ENCODE results near the gene AP1G2. TPM values are rescaled to one million over a fixed set of nuclear protein-coding genes. Genes with fewer than 3 reads are reported as not detected.
"Not testable (repeated sequence)": the region's sequence is repeated elsewhere in the genome, so short reads cannot be mapped to it uniquely, and the experiment has no call there.

The AP1G2 gene
- total RNA-seq, 6 donors from 2014 or later, result 73.9 to 418 (median 140) TPM

- no peak for ATAC-seq (ENCODE audit: low FRiP score in 2 of 2)
- H3K36me3 ChIP-seq, result peaks cover 0 to 6% (median 0%) of the 10 kb centered on the region in 4 donors
- WGBS, 2 donors, result 76 to 77% methylated on average over 10 of the region's 10 CpGs
- no peaks in the 10 kb centered on the region for H3K9me3 ChIP-seq
- no peak overlapping the region for H3K4me3 ChIP-seq
- TF ChIP-seq EP300 (IDR thresholded peaks at IDR 0.05) (no peak), POLR2A (IDR thresholded peaks at IDR 0.05) (no peak), POLR2AphosphoS5 (IDR thresholded peaks at IDR 0.05) (no peak), CTCF (IDR thresholded peaks at IDR 0.05) (no peak)
- no peak overlapping the region for H3K27ac ChIP-seq
- no peak for DNase-seq
- H3K4me1 ChIP-seq, result no peaks in the 10 kb centered on the region
- no peaks in the 10 kb centered on the region for H3K27me3 ChIP-seq
Measured at GRCh38 chr14:23538050-23538718, 29.4 kb downstream of the AP1G2 start.

- DNase-seq (no peak), ATAC-seq (ENCODE audit: low FRiP score in 2 of 2) (no peak)
- no peak overlapping the region for H3K27ac ChIP-seq
- no peaks in the 10 kb centered on the region for H3K9me3 ChIP-seq
- H3K36me3 ChIP-seq, result peaks cover 0 to 6% (median 0%) of the 10 kb centered on the region in 4 donors
- no peak overlapping the region for H3K4me3 ChIP-seq
- no peaks in the 10 kb centered on the region for H3K4me1 ChIP-seq
- no peaks in the 10 kb centered on the region for H3K27me3 ChIP-seq
- WGBS, 2 donors, result 63 to 65% methylated on average over 10 to 13 of the region's 13 CpGs
- TF ChIP-seq POLR2AphosphoS5 (IDR thresholded peaks at IDR 0.05), result no peak
- TF ChIP-seq EP300 (IDR thresholded peaks at IDR 0.05), result no peak
- no peak for TF ChIP-seq POLR2A (IDR thresholded peaks at IDR 0.05)
- TF ChIP-seq CTCF (IDR thresholded peaks at IDR 0.05), result no peak
Measured at GRCh38 chr14:23537351-23538049, 30.1 kb downstream of the AP1G2 start.

- not testable (repeated sequence) for H3K4me3 ChIP-seq
- WGBS, 2 donors, result 88 to 95% methylated on average over 6 of the region's 6 CpGs
Measured at GRCh38 chr14:23536906-23537305, 30.7 kb downstream of the AP1G2 start.

GRCh38 chr14:23536494-23536893, 31.1 kb downstream of the AP1G2 start:
- peaks cover 0 to 6% (median 0%) of the 10 kb centered on the region in 4 donors for H3K36me3 ChIP-seq
- H3K4me1 ChIP-seq, result no peaks in the 10 kb centered on the region
- TF ChIP-seq POLR2AphosphoS5 (IDR thresholded peaks at IDR 0.05), result no peak
- TF ChIP-seq CTCF (IDR thresholded peaks at IDR 0.05), result no peak
- no peak for TF ChIP-seq EP300 (IDR thresholded peaks at IDR 0.05)
- no peak for TF ChIP-seq POLR2A (IDR thresholded peaks at IDR 0.05)
- whole genome bisulfite sequencing, 2 donors, result 87 to 92% methylated on average over 2 of the region's 2 CpGs
- ATAC-seq (ENCODE audit: low FRiP score in 2 of 2) (no peak), DNase-seq (no peak)
- no peaks in the 10 kb centered on the region for H3K27me3 ChIP-seq
- H3K27ac ChIP-seq, result no peak overlapping the region
- H3K9me3 ChIP-seq, result no peaks in the 10 kb centered on the region
- no peak overlapping the region for H3K4me3 ChIP-seq

More at GRCh38 chr14:23536906-23537305, 30.7 kb downstream of the AP1G2 start:
- H3K4me1 ChIP-seq; H3K27ac ChIP-seq; H3K9me3 ChIP-seq; H3K27me3 ChIP-seq; DNase-seq; ATAC-seq (ENCODE audit: low FRiP score in 2 of 2); H3K36me3 ChIP-seq: not testable (repeated sequence)

GRCh38 chr14:23535943-23536342, 31.6 kb downstream of the AP1G2 start:
- ATAC-seq (ENCODE audit: low FRiP score in 2 of 2), result no peak
- H3K4me1 ChIP-seq, result no peaks in the 10 kb centered on the region
- H3K36me3 ChIP-seq, result peaks cover 0 to 6% (median 0%) of the 10 kb centered on the region in 4 donors
- H3K27me3 ChIP-seq, result no peaks in the 10 kb centered on the region
- no peak for DNase-seq
- no peak for TF ChIP-seq POLR2AphosphoS5 (IDR thresholded peaks at IDR 0.05)
- TF ChIP-seq POLR2A (IDR thresholded peaks at IDR 0.05), result no peak
- no peak for TF ChIP-seq CTCF (IDR thresholded peaks at IDR 0.05)
- no peak for TF ChIP-seq EP300 (IDR thresholded peaks at IDR 0.05)
- H3K27ac ChIP-seq, result no peak overlapping the region
- H3K9me3 ChIP-seq, result no peaks in the 10 kb centered on the region
- 85% methylated on average over 4 of the region's 4 CpGs for WGBS, 2 donors
- H3K4me3 ChIP-seq, result no peak overlapping the region

Data from upper lobe of left lung (tissue), 6 donors.